WTC11 (cell line): ENCODE data around the gene COL20A1. TPM values are rescaled to one million over a fixed set of nuclear protein-coding genes. Genes with fewer than 3 reads are reported as not detected.

Source experiments
- ATAC-seq: fragments of 200-7000 bp; cut with Tn5 transposase; 2 replicates; pipeline ENCODE4 v1.10.0; 2021; ENCODE audit warnings: mild to moderate bottlenecking, moderate library complexity
- CTCF ChIA-PET: fragments of 300-600 bp; sonication (Branson Sonifier 250); formaldehyde crosslinking; loops from one replicate; lab custom pipeline; 2021; ENCODE audit warnings: antibody characterized with exemption; lab: Charles Lee
- POLR2A ChIA-PET: fragments of 350-600 bp; sonication (Branson Sonifier 250); formaldehyde crosslinking; loops from one replicate; lab custom pipeline; 2021; ENCODE audit warnings: antibody characterized with exemption; lab: Charles Lee
- DNase-seq: peaks from one replicate; pipeline ENCODE4 v3.0.0; 2021; ENCODE audit warnings: low spot score
- H3K27ac Mint-ChIP-seq: 2 replicates; pipeline ENCODE4 v1.8.0; 2021; ENCODE audit warnings: mixed read lengths
- H3K27me3 Mint-ChIP-seq: 2 replicates; pipeline ENCODE4 v1.8.0; 2021; ENCODE audit warnings: low read depth, mild to moderate bottlenecking, moderate library complexity, mixed read lengths
- H3K36me3 Mint-ChIP-seq: 2 replicates; pipeline ENCODE4 v1.8.0; 2021; ENCODE audit warnings: mixed read lengths
- H3K4me1 Mint-ChIP-seq: 2 replicates; pipeline ENCODE4 v1.8.0; 2022; ENCODE audit warnings: mixed read lengths
- H3K4me3 Mint-ChIP-seq: 2 replicates; pipeline ENCODE4 v1.8.0; 2021; ENCODE audit warnings: mild to moderate bottlenecking, moderate library complexity, mixed read lengths
- H3K9me3 Mint-ChIP-seq: 2 replicates; pipeline ENCODE4 v1.8.0; 2021; ENCODE audit warnings: mixed read lengths
- ATF3 ChIP-seq: sonication (generic); formaldehyde crosslinking; conservative IDR thresholded peaks from 2 replicates; pipeline ENCODE4 v1.8.1; 2022; ENCODE audit warnings: mild to moderate bottlenecking, missing genetic modification reagents
- CREB1 ChIP-seq: sonication (generic); formaldehyde crosslinking; IDR thresholded peaks from 2 replicates; pipeline ENCODE4 v1.8.0; 2023; ENCODE audit warnings: mild to moderate bottlenecking, missing genetic modification reagents
- GABPB1 ChIP-seq: sonication (generic); formaldehyde crosslinking; IDR thresholded peaks from 2 replicates; pipeline ENCODE4 v1.8.1; 2023; ENCODE audit warnings: mild to moderate bottlenecking, missing genetic modification reagents
- GRHL2 ChIP-seq: fragments of 250-450 bp; sonication (Bioruptor Pico); IDR thresholded peaks from 2 replicates; pipeline ENCODE4 v1.8.0; 2022; ENCODE audit warnings: mild to moderate bottlenecking, moderate library complexity; ENCODE audit not compliant: insufficient replicate concordance, severe bottlenecking
- HMGA2 ChIP-seq: fragments of 250-450 bp; sonication (Bioruptor Pico); IDR thresholded peaks from 2 replicates; pipeline ENCODE4 v1.4.0; 2021; ENCODE audit warnings: mild to moderate bottlenecking, moderate library complexity
- IRF1 ChIP-seq: sonication (generic); formaldehyde crosslinking; IDR thresholded peaks from 2 replicates; pipeline ENCODE4 v1.8.0; 2023; ENCODE audit warnings: missing genetic modification reagents
- JUN ChIP-seq: sonication (generic); formaldehyde crosslinking; IDR thresholded peaks from 2 replicates; pipeline ENCODE4 v1.8.0; 2023; ENCODE audit warnings: mild to moderate bottlenecking, missing genetic modification reagents
- NR1H2 ChIP-seq: sonication (generic); formaldehyde crosslinking; IDR thresholded peaks from 2 replicates; pipeline ENCODE4 v1.9.0; 2021; ENCODE audit warnings: mild to moderate bottlenecking, moderate library complexity, missing genetic modification reagents
- NR2C2 ChIP-seq: sonication (generic); formaldehyde crosslinking; IDR thresholded peaks from 2 replicates; pipeline ENCODE4 v1.8.0; 2022; ENCODE audit warnings: mild to moderate bottlenecking, missing genetic modification reagents
- RELA ChIP-seq: sonication (generic); formaldehyde crosslinking; IDR thresholded peaks from 2 replicates; pipeline ENCODE4 v1.8.1; 2022; ENCODE audit warnings: missing genetic modification reagents, mild to moderate bottlenecking, borderline replicate concordance
- TCF7 ChIP-seq: sonication (generic); formaldehyde crosslinking; IDR thresholded peaks from 2 replicates; pipeline ENCODE4 v1.8.0; 2022; ENCODE audit warnings: mild to moderate bottlenecking, low read depth, missing genetic modification reagents, moderate library complexity
- TEAD4 ChIP-seq: sonication (generic); formaldehyde crosslinking; IDR thresholded peaks from 2 replicates; pipeline ENCODE4 v1.8.0; 2022; ENCODE audit warnings: mild to moderate bottlenecking, missing genetic modification reagents
- ZNF121 ChIP-seq: sonication (generic); formaldehyde crosslinking; IDR thresholded peaks from 2 replicates; pipeline ENCODE4 v1.8.0; 2023; ENCODE audit warnings: missing genetic modification reagents
- ZNF423 ChIP-seq: fragments of 250-450 bp; sonication (Bioruptor Pico); IDR thresholded peaks from 2 replicates; pipeline ENCODE4 v2.1.2; 2022; ENCODE audit warnings: mild to moderate bottlenecking, moderate library complexity
- ZNF671 ChIP-seq: fragments of 250-450 bp; sonication (Bioruptor Pico); IDR thresholded peaks from 2 replicates; pipeline ENCODE4 v1.8.0; 2021; ENCODE audit warnings: mild to moderate bottlenecking
- total RNA-seq: library from RNA; stranded (reverse); gene quantifications from 3 replicates; pipeline ENCODE4 v1.2.3, GENCODE V29; 2021
- TF ChIP-seq, protein P1 (sequence below): sonication (generic); formaldehyde crosslinking; IDR thresholded peaks from 2 replicates; pipeline ENCODE4 v1.8.0; 2022; ENCODE audit warnings: mild to moderate bottlenecking, missing genetic modification reagents
- TF ChIP-seq, protein P2 (sequence below): sonication (generic); formaldehyde crosslinking; IDR thresholded peaks from 2 replicates; pipeline ENCODE4 v1.8.1; 2022; ENCODE audit warnings: missing genetic modification reagents, borderline replicate concordance
- TF ChIP-seq, protein P3 (sequence below): fragments of 250-450 bp; sonication (Bioruptor Pico); IDR thresholded peaks from 2 replicates; pipeline ENCODE4 v1.9.0; 2021; ENCODE audit warnings: mild to moderate bottlenecking
- TF ChIP-seq, protein P4 (sequence below): fragments of 250-450 bp; sonication (Bioruptor Pico); IDR thresholded peaks from 2 replicates; pipeline ENCODE4 v1.9.0; 2021; ENCODE audit warnings: moderate library complexity, mild to moderate bottlenecking, inconsistent platforms, borderline replicate concordance
- TF ChIP-seq, protein P5 (sequence below): sonication (generic); formaldehyde crosslinking; IDR thresholded peaks from 2 replicates; pipeline ENCODE4 v1.8.1; 2023; ENCODE audit warnings: mild to moderate bottlenecking, moderate library complexity, missing genetic modification reagents
- TF ChIP-seq, protein P6 (sequence below): sonication (generic); formaldehyde crosslinking; IDR thresholded peaks from 2 replicates; pipeline ENCODE4 v1.8.0; 2022; ENCODE audit warnings: mild to moderate bottlenecking, missing genetic modification reagents

The COL20A1 gene
- total RNA-seq, 1 experiment from 2014 or later = 1.3 TPM

GRCh38 chr20:63315240-63315689 lies 22.3 kb downstream of the COL20A1 start (continued):
- TF ChIP-seq, protein P1, sequence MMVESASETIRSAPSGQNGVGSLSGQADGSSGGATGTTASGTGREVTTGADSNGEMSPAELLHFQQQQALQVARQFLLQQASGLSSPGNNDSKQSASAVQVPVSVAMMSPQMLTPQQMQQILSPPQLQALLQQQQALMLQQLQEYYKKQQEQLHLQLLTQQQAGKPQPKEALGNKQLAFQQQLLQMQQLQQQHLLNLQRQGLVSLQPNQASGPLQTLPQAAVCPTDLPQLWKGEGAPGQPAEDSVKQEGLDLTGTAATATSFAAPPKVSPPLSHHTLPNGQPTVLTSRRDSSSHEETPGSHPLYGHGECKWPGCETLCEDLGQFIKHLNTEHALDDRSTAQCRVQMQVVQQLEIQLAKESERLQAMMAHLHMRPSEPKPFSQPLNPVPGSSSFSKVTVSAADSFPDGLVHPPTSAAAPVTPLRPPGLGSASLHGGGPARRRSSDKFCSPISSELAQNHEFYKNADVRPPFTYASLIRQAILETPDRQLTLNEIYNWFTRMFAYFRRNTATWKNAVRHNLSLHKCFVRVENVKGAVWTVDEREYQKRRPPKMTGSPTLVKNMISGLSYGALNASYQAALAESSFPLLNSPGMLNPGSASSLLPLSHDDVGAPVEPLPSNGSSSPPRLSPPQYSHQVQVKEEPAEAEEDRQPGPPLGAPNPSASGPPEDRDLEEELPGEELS (CRISPR knock-in tag) = no peak
- TF ChIP-seq JUN (CRISPR knock-in tag) (no peak), TCF7 (no peak), ATF3 (no peak), NR2C2 (CRISPR knock-in tag) (no peak)
- TF ChIP-seq, protein P2, sequence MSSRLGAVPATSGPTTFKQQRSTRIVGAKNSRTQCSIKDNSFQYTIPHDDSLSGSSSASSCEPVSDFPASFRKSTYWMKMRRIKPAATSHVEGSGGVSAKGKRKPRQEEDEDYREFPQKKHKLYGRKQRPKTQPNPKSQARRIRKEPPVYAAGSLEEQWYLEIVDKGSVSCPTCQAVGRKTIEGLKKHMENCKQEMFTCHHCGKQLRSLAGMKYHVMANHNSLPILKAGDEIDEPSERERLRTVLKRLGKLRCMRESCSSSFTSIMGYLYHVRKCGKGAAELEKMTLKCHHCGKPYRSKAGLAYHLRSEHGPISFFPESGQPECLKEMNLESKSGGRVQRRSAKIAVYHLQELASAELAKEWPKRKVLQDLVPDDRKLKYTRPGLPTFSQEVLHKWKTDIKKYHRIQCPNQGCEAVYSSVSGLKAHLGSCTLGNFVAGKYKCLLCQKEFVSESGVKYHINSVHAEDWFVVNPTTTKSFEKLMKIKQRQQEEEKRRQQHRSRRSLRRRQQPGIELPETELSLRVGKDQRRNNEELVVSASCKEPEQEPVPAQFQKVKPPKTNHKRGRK (CRISPR knock-in tag) = no peak
- TF ChIP-seq, all 79 proteins: peak for 0

DNA sequence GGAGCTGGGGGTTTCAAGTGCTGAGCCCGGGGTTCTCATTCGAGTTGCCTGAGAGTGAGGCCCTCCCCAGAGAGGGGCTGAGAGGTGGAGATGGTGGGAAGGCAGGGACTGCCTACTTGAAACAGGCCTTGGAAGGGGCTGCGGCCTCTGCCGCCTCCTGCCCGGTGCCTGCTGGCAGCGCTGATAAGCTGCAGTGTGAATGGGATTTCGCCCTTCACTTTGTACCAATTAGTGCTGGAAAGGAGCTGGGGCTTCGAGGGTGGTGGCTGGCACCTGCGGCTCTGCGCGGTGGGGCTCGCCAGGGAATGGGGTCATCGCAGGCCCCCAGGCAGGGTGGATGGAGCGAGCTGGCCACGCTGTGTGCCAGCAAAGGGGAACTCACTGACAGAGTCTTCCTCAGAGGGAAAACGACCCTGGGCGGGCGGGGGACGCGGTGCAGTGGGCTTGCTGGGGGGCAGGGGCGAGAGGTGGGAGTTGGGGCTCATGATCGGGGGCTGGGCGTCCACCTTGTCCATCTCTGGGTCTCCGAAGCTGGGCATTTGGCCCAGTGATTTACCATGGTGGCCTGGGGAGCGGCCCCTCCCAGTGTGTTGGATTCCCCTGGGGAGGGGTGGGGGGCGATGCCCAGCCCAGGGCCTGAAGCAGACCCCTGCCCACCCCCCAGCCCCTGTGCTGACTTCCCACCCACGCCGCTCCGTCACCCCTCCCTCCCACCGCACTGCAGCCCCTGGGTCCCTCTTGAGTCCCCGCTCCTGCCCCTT lies 22.9 kb downstream of the COL20A1 start:
- Mint-ChIP-seq H3K27me3 (no peaks in the 10 kb centered on the region), H3K9me3 (no peaks in the 10 kb centered on the region), H3K4me1 (no peaks in the 10 kb centered on the region), H3K4me3 (no peak overlapping the region), H3K27ac (no peak overlapping the region), H3K36me3 (no peaks in the 10 kb centered on the region)
- DNase-seq (no peak), ATAC-seq (no peak)
- POLR2A ChIA-PET = no interaction called here
- CTCF ChIA-PET = interaction anchor here (2.0 kb wide), 1 partner anchor 66 kb away, joined by 13 read pairs; no protein-coding TSS in a partner anchor
- TF ChIP-seq TEAD4 (CRISPR knock-in tag) (no peak), RELA (CRISPR knock-in tag) (no peak), HMGA2 (CRISPR knock-in tag) (no peak)

DNA sequence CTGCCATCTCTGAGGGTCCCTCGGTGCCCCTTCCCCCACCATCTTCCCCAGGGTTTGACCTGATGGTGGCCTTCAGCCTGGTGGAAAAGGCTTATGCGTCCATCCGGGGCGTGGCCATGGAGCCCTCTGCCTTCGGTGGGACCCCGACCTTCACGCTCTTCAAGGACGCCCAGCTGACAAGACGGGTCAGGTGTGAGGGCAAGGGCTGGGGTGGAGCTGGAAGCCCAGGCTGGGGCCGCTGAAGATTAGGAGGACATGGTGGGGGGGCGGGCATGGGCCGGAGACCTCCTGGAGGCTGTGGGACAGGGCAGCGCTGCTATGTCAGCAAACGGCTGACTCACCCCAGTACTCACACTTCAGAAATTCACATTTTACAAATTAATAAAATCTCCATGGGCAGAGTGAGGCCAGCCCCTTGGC lies 23.5 kb downstream of the COL20A1 start:
- Mint-ChIP-seq H3K4me3 (no peak overlapping the region), H3K9me3 (no peaks in the 10 kb centered on the region), H3K27ac (no peak overlapping the region), H3K27me3 (no peaks in the 10 kb centered on the region), H3K4me1 (no peaks in the 10 kb centered on the region), H3K36me3 (no peaks in the 10 kb centered on the region)
- CTCF ChIA-PET = interaction anchor here (1.0 to 2.1 kb wide), 3 partner anchors 8 to 65 kb away, joined by 4 to 13 read pairs (median 8); no protein-coding TSS in a partner anchor
- no peak for DNase-seq
- POLR2A ChIA-PET = no interaction called here
- no peak for ATAC-seq
- no peak for TF ChIP-seq GABPB1 (CRISPR knock-in tag)
- no peak for TF ChIP-seq ZNF423 (CRISPR knock-in tag)
- TF ChIP-seq, protein P3, sequence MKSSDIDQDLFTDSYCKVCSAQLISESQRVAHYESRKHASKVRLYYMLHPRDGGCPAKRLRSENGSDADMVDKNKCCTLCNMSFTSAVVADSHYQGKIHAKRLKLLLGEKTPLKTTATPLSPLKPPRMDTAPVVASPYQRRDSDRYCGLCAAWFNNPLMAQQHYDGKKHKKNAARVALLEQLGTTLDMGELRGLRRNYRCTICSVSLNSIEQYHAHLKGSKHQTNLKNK (CRISPR knock-in tag) = no peak
- no peak for TF ChIP-seq NR1H2
- no peak for TF ChIP-seq IRF1
- TF ChIP-seq RELA (CRISPR knock-in tag) = no peak
- TF ChIP-seq ZNF671 (CRISPR knock-in tag) = no peak
- no peak for TF ChIP-seq GRHL2 (CRISPR knock-in tag)
- TF ChIP-seq, protein P4, sequence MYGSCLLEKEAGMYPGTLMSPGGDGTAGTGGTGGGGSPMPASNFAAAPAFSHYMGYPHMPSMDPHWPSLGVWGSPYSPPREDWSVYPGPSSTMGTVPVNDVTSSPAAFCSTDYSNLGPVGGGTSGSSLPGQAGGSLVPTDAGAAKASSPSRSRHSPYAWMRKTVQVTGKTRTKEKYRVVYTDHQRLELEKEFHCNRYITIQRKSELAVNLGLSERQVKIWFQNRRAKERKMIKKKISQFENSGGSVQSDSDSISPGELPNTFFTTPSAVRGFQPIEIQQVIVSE (CRISPR knock-in tag) = no peak
- TF ChIP-seq, protein P5, sequence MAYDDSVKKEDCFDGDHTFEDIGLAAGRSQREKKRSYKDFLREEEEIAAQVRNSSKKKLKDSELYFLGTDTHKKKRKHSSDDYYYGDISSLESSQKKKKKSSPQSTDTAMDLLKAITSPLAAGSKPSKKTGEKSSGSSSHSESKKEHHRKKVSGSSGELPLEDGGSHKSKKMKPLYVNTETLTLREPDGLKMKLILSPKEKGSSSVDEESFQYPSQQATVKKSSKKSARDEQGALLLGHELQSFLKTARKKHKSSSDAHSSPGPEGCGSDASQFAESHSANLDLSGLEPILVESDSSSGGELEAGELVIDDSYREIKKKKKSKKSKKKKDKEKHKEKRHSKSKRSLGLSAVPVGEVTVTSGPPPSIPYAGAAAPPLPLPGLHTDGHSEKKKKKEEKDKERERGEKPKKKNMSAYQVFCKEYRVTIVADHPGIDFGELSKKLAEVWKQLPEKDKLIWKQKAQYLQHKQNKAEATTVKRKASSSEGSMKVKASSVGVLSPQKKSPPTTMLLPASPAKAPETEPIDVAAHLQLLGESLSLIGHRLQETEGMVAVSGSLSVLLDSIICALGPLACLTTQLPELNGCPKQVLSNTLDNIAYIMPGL = no peak
- TF ChIP-seq, protein P6, sequence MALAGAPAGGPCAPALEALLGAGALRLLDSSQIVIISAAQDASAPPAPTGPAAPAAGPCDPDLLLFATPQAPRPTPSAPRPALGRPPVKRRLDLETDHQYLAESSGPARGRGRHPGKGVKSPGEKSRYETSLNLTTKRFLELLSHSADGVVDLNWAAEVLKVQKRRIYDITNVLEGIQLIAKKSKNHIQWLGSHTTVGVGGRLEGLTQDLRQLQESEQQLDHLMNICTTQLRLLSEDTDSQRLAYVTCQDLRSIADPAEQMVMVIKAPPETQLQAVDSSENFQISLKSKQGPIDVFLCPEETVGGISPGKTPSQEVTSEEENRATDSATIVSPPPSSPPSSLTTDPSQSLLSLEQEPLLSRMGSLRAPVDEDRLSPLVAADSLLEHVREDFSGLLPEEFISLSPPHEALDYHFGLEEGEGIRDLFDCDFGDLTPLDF (CRISPR knock-in tag) = no peak
- TF ChIP-seq CREB1 (CRISPR knock-in tag) = no peak
- TF ChIP-seq ZNF121 (CRISPR knock-in tag) = no peak
